NCI-H1105 (cell line): ENCODE results near the gene HIVEP2.

Source experiments
- DNase-seq: peaks from one replicate; lab custom pipeline; 2025; lab: John Stamatoyannopoulos, UW

Gene HIVEP2

GRCh38 chr6:142892254-142893021 lies 52.5 kb downstream of the HIVEP2 start:
- no peak for DNase-seq

GRCh38 chr6:142891454-142891853 lies 53.5 kb downstream of the HIVEP2 start:
- DNase-seq: no peak

GRCh38 chr6:142888456-142888855 lies 56.5 kb downstream of the HIVEP2 start:
- no peak for DNase-seq

- DNase-seq: no peak
These were observed 57.5 kb downstream of the HIVEP2 start for GRCh38 chr6:142887517-142887916.

GRCh38 chr6:142886431-142887170 lies 58.4 kb downstream of the HIVEP2 start:
- no peak for DNase-seq

GRCh38 chr6:142885182-142885867 lies 59.7 kb downstream of the HIVEP2 start:
- no peak for DNase-seq

- no peak for DNase-seq
These were observed 60.6 kb downstream of the HIVEP2 start for GRCh38 chr6:142884214-142885035.

- no peak for DNase-seq
These were observed 62.0 kb downstream of the HIVEP2 start for GRCh38 chr6:142883011-142883410.

- no peak for DNase-seq
These were observed 63.2 kb downstream of the HIVEP2 start for GRCh38 chr6:142881761-142882160.

- DNase-seq: no peak
These were observed 63.7 kb downstream of the HIVEP2 start for GRCh38 chr6:142881290-142881689.

GRCh38 chr6:142880201-142880600 lies 64.8 kb downstream of the HIVEP2 start:
- DNase-seq: no peak

GRCh38 chr6:142879527-142879926 lies 65.4 kb downstream of the HIVEP2 start:
- DNase-seq: no peak

- DNase-seq: no peak
These were observed 65.9 kb downstream of the HIVEP2 start for GRCh38 chr6:142879076-142879475.

- no peak for DNase-seq
These were observed 66.6 kb downstream of the HIVEP2 start for GRCh38 chr6:142878407-142878806.

GRCh38 chr6:142874676-142875075 lies 70.3 kb downstream of the HIVEP2 start:
- DNase-seq: no peak

GRCh38 chr6:142872376-142872775 lies 72.6 kb downstream of the HIVEP2 start:
- no peak for DNase-seq

- no peak for DNase-seq
These were observed 73.1 kb downstream of the HIVEP2 start for GRCh38 chr6:142871910-142872331.

GRCh38 chr6:142870787-142871415 lies 74.1 kb downstream of the HIVEP2 start:
- DNase-seq: no peak

GRCh38 chr6:142868917-142869316 lies 76.1 kb downstream of the HIVEP2 start:
- no peak for DNase-seq

- DNase-seq: no peak
These were observed 76.8 kb downstream of the HIVEP2 start for GRCh38 chr6:142867988-142868812.
